HL-60 (cell line): ENCODE measurements around the gene OR5H15.
"Not testable (repeated sequence)": the region's sequence is repeated elsewhere in the genome, so short reads cannot be mapped to it uniquely, and the experiment has no call there.

ENCODE experiments used
- CTCF ChIP-seq: IDR thresholded peaks from one replicate; pipeline ENCODE4 v1.5.1; 2011; ENCODE audit warnings: low read length, control low read depth, inconsistent platforms; ENCODE audit not compliant: insufficient read depth
- REST ChIP-seq: IDR thresholded peaks from 2 replicates; pipeline ENCODE4 v1.6.1; 2012; ENCODE audit warnings: low read depth; ENCODE audit not compliant: insufficient replicate concordance
- SPI1 ChIP-seq: IDR thresholded peaks from 2 replicates; pipeline ENCODE4 v1.6.1; 2012; ENCODE audit warnings: low read depth, mild to moderate bottlenecking, borderline replicate concordance

- TF ChIP-seq CTCF, REST, SPI1: not testable (repeated sequence)
Observed at GRCh38 chr3:98137826-98138557, 28.5 kb upstream of the OR5H15 start.
